GM18867 (cell line): ENCODE measurements around the gene ZDHHC6.
"Not testable (repeated sequence)": the region's sequence is repeated elsewhere in the genome, so short reads cannot be mapped to it uniquely, and the experiment has no call there.

ENCODE experiments used
- ATAC-seq: cut with Tn5 transposase; IDR thresholded peaks from one replicate; pipeline ENCODE4 v1.9.1; 2021; ENCODE audit warnings: mild to moderate bottlenecking, moderate library complexity; ENCODE audit not compliant: unreplicated experiment

The ZDHHC6 gene

DNA sequence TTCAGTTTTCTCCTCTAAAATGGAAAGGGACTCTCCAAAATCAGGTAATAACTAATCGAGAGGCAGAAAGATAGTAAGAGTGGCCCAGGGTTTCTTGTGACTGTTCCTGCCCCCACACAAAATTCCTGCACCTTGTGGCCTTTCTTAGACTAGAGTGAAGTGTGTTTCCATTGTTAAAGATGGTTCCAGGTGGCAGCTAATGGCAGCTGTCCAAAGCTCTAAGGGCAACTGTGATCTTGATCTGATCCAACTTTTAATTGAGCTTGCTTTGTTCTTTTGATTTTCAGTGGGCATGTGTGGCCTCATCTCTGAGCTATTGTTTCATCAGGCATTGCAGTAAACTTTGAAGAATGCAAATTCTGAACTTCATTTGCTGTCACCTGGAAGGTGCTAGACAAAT, 53.4 kb downstream of the ZDHHC6 start:
- ATAC-seq, result no peak

DNA sequence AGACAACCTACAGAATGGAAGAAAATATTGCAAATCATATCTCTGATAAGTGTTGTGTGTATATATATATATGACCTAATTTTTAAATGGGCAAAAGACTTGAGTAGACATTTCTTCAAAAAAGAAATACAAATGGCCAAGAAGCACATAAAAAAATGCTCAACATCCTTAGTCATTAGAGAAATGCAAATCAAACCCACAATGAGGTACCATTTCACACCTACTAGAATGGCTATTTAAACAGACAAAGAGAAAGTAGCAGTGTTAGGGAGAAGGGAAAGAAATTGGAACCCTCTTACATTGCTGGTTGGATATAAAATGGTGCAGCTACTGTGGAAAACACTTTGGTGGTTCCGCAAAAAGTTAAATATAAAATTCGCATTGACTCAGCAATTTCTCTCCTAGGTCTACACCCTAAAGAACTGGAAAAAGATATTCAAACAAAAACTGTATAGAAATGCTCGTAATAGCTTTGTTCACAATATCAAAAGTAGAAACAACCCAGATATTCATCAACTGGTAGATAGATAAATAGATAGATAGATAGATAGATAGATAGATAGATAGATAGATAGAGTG, 56.5 kb downstream of the ZDHHC6 start:
- peak; percentile 63 for ATAC-seq

DNA sequence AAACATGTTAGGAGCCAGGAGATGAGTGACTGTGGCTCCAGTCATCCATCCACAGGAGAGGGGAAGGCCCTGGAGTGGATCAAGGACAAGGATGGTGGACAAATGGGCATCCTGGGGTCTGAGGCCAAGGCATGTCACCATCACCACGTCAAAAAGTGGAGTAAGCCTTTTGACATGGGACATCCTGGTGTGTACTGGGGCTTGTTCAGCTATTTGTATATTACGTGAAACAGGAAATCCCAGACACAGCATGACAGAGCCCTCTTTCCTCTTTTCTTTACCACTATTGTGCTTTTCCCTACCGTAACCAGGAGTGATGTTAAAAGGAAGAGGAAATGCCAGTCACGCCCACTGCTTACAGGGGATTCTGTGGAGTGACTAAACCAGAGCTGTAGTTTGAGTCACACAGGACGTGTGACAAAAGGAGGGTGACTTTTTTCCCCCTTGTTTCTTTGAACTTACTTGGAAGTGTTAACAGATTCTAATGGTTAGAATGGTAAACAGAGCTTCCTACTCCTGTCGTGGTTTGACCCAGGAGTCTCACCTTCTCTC, 57.4 kb downstream of the ZDHHC6 start:
- ATAC-seq, result peak; percentile 71

DNA sequence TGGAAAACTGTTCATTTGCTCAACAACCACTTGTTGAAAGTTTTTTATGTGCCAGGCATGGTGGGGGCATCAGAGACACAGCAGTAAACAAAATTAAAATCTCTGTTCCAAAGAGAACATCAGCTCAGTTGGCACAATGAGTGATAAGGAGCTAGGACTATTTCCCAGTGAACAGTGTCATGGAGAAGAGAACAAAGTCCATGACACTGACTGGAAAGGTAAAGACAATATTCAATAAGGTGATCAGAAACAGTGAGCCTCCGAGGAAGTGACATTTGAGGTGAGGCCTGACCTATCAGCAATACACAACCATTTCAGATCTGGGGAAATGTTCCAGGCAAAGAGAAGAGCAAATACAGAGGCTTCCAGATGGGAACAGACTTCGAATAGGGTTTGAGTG, 58.2 kb downstream of the ZDHHC6 start:
- no peak for ATAC-seq

DNA sequence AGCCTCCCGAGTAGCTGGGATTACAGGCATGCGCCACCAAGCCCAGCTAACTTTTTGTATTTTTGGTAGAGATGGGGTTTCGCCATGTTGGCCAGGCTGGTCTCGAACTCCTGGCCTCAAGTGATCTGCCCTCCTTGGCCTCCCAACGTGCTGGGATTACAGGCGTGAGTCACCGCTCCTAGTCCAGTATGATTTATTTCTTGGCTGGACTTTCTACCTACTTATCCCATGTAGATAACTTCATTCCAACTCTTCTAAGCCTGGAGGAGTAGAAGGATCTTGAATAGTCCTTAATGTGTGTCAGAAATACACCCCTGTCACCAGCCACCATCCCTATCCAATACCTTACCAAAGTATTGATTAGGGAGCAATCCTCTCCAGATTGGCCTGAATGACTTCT, 58.7 kb downstream of the ZDHHC6 start:
- not testable (repeated sequence) for ATAC-seq

DNA sequence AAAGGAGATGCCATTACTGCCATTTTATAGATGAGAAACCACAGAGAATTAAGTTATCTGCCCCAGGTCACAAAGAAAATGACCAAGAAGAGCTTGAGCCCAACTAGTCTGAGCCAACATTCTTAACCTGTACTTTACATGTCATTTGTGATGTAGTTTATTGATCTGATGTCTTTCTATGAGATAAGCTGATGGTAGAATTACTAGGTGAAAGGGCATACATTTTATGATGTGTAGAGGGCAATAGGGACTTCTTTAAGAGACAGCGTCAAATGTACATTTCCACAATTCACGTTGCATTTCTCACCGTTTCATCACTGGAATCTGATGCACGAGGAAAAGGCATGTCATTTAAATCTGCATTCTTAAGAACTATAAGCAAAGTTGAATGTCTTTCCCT, 61.5 kb downstream of the ZDHHC6 start:
- no peak for ATAC-seq

DNA sequence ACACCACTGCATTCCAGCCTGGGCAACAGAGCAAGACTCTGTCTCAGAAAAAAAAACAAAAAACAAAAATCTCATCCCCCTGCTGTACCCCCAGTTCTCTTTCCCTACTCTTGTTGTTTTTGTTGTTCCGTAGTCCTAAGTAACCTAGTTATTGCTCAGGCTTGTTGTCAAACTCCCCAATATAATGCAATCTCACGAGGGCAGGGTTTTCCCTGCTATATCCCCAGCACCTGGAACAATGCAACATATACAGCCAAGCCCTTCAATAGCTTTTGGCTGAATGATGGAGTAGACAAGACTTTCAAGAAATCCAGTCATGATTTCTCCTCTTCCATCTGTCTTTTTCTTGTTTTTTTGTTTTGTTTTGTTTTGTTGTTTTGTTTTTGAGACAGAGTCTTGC, 62.6 kb downstream of the ZDHHC6 start:
- no peak for ATAC-seq

DNA sequence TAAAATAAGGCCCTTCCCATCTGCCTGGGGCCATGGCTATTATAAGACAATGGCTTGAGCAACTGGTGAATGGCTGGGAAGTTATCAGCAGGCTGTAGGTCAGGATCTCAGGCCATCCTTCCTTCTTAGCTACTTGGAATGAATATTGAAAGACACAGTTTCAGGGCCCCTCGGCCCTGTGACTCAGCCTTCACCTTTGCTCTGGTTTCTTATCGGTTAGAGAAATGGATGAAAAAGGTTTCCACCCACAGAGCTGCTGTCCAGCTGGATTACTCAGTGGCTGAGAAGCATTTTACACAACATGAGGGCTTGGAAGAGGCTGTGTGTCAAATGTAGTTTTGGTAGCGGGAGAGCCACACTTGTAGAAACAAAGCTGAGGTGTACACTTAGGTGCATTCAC, 63.4 kb downstream of the ZDHHC6 start:
- no peak for ATAC-seq

DNA sequence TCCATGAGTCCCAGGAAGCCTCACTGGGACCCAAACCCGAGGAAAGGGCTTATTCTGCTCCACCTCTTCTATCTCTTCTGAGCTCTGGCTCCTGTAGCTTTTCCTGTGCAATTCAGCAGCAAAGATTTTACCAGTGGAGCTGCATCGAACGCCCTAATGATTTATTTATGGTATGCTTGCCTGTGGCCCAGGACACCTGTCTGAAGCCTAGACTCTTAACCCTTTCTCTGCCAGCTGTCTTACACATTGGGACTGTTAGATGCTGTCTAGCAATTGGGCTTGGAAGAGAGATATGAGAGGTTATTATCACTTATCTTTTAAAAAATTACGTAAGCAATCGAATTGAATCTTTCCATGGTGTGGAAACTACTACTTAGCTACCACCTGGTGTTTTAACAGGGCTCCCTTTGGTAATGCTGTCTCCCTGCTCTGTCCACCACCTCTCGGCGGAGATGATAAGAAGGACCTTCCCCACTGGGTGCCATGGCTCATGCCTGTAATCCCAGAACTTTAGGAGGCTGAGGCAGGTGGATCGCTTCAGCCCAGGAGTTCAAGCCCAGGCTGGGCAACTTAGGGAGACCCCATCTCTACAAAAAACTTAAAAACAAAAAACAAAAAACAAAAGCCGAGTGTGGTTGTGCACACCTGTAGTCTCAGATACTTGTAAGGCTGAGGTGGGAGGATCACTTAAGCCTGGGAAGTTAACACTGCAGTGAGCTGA, 64.0 kb downstream of the ZDHHC6 start:
- ATAC-seq, result no peak
